ENCODE data around the gene CNTNAP4.

CNTNAP4 gene

DNA sequence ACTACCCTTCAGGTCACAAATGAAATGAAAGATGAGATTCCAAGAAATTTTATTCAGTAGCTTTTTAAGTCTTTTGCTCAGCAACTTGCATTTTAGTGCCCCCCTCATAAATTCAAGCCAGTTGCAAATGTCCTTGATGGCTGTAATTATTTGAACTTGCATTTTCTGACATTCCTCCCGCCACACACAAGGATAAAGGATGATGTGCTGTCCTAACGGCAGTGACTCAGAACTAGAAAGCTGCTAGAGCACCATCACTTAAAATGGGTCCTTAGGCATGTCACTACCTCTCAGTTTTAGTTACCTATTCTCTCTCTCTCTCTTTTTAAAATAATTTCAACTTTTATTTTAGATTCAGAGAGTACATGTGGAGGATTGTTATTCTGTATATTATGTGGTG is 306.7 kb downstream of the CNTNAP4 start:
- DNase-seq (ENCODE audit: low spot score) = no peak

DNA sequence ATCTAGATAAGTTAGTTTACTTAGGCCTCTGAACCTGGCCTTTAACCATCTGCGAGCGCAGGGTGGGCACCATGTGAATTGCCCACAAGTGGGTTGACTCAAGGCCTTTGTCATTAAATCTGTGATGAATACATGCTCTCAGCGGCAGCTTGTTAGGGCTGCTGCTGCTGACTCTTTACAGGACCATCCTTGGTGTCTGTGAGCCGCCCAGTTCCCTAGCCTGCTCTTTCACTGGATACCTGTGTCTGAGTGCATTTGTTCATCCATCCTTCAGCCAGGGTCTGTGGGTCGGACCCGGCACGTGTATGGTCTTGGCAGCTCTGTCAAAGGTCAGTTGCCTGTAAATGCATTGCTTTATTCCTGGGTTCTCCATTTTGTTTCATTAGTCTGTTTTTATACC is 321.3 kb downstream of the CNTNAP4 start:
- no peak for DNase-seq (ENCODE audit: low spot score)

DNA sequence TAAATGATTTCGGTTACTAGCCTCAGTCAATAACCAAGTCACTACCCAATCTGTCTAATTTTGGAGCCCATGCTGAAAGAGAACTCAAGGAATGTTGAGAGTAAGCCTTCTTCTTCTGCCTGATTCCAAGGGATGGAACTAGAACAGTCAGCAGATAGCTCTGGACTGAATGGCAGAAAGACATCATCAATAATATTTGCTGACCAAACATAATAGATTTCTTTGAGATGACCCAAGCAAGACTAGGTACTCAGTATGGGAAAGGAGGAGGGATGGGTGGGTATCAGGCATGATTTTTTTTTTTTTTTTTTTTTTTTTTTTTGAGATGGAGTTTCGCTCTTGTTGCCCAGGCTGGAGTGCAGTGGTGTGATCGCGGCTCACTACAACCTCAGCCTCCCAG is 330.1 kb downstream of the CNTNAP4 start:
- no peak for DNase-seq (ENCODE audit: low spot score)
